Umbilical cord (tissue), 2 donors: ENCODE measurements around the gene METTL25B. TPM values are rescaled to one million over a fixed set of nuclear protein-coding genes. Genes with fewer than 3 reads are reported as not detected.

Experiments used
- DNase-seq: peaks from one replicate; pipeline ENCODE4 v3.0.0-alpha.2; 2015; ENCODE audit warnings: low spot score
- total RNA-seq: library from RNA; depleted of rRNA; stranded (reverse); fragments of >200 nt; gene quantifications from one replicate; pipeline ENCODE4 v1.2.3, GENCODE V29; 2014; ENCODE audit warnings: low replicate concordance; ENCODE audit not compliant: insufficient read depth

The METTL25B gene
- total RNA-seq, 1 donor from 2014 or later: 9.6 TPM

DNA sequence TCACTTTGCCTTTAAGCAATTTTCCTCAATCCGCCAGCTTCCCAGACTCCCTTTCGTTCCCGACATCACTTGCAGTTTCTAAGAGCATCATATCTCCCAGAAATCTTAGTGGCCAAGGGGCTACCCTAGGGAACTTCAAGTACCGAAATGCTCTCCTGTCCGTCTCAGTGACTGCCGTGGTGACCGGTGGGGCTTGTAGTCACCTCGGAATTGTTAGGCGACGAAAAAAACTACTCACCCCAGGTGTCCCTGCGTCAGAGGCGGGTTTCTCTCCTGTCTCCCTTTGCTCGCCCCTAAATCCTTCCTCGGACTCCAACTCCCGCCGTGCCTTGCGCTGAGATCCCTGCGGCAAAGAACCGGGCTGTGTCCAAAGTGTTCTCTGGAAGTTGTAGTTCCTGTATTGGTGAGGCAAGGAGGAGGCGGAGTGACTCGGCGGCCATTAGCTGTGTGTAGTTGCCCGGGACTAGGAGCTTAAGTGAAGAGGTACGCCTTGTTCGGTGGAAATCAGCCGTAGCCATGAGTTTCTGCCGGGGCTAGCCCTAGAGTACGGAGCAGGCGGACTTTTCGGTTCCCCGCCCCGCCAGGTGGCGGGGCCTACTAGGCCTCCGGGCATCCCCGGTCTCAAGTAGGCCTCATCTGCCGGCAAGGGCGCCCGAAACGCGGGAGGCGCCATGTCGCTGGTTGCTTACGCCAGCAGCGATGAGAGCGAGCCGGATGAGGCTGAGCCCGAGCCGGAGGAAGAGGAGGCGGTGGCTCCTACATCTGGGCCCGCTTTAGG, 39.0 kb downstream of the METTL25B start, which contains the start of gene PRCC:
TSS of gene PRCC (plus strand) at position 435 of the 778 bp plus-strand sequence. CDS start at position 672, 237 bp downstream.
- DNase-seq: peak; percentile 100

DNA sequence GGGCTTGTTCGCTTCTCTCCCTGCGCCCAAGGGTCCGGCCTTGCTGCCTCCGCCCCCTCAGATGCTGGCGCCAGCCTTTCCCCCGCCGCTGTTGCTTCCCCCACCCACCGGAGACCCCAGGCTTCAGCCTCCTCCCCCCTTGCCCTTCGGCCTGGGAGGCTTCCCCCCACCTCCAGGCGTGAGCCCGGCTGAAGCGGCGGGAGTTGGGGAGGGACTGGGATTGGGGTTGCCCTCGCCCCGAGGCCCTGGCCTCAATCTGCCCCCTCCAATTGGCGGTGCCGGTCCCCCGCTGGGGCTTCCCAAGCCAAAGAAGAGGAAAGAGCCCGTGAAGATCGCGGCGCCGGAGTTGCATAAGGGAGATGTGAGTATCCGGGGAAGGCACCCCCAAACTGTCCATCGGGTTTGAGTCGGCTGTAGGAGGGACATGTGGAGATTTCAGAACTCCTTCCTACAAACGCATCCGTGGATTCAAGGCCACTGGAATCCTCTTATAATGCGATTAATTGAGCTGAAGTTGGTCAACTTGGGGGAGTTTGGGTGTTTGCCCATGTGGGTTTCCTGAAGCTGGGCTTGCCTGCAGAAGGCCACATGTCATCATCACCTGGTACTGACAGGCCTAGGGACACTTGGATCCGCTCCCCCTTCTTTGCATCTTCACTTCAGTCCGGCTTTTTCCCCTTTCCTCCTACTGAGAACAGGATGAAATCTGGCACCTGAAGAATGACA, 39.8 kb downstream of the METTL25B start:
- peak; percentile 29 for DNase-seq

DNA sequence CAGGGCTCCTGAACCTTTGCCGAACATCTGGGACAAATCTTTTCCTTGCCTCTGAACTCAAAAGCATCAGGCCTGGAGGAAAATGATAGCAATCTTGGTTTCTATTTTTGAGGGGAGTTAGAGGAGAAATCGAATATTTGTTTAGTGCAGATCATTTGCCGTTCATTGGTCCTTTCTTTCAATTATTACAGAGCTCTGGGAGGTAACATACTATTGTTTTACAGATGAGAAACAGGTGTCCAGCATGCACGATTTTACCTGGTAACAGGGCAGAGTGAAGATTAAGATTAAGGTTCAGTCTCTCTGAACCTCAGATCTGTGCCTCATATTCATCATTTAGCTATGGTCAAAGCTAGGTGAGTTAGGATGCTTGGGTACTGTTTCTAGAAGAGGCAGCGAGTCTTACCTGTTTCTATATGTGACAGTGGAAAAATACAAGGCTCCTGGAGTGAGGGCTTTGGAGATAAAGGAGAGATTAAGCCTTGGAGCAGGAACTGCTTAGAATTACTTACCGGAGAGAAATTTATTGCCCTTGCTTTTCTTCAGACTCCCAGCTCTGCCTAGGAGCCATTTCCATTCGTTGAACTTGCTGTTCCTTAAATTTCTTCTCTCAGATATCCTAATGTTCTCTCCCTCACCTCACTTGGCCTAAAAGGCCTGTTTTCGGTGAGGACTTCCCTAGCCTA, 40.5 kb downstream of the METTL25B start:
- no peak for DNase-seq

DNA sequence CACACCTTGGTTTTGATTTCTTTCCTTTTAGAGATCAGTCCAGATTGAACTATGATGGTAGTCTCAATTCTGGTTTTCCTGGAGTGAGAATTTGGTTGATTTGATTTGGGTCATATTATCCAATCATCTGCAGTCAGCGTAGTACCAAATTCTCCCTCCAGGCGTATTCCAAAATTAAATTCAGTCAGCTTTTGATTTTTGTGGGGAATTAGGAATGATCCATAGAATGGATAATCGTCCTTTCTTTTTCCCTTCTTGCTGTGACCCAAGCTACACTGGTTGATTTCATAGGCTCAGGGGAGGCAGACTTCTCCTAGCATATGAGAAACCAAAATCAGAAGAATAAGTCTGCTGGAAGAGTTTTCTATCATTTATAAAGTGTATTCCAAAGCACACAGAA, 44.0 kb downstream of the METTL25B start:
- no peak for DNase-seq

DNA sequence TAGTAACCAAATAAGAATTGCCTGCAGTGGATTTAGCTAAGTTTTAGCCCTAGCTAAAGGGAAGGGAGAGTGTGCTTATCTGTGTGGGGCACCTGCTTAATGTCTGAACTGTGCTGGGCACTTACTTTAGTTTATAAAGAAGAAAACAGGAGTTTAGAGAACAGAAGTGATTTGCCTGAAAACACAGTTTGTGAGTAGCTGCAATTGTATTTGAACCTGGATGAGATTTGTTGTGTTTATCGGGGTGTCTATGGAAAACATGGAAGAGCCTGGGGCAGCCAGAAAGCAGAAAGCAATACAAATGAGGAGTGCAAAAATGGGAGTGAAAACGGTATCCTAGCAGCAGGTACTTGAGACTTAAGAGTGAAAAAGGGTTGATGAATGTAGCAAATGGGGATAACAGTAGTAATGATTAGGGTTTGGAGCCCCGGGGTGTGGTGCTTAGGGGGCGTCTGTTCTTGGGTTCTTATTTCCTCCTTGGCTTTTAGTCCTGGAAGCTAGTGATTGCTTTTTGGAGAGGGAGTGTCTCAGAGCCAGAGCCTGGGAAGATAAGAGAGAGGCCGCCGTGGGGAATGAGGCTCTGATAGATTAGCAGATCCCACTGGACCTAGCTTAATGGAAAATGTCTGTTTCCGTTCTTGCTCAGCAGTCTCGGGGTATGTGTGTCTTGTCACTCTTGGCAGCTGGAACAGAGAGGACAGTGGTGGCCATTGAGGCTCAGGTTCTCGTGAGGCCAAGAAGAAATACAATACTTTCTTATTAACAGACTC, 44.6 kb downstream of the METTL25B start:
- peak; percentile 79 for DNase-seq

DNA sequence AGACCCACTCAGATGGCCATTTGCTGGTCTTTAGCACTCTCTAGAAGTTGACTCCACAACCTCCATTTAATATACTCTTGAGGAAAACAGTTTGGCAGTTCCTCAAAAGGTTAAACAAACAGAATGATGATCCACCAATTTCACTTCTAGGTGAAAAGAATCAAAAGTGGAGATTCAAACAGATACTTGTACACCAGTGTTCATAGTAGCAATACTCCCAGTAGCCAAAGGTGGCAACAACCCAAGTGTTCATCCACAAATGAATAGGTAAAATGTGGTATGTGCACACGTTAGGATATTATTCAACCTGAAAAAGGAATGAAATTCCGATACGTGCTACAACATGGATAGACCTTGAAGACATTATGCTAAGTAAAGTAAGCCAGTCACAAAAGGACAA, 45.3 kb downstream of the METTL25B start:
- no peak for DNase-seq

DNA sequence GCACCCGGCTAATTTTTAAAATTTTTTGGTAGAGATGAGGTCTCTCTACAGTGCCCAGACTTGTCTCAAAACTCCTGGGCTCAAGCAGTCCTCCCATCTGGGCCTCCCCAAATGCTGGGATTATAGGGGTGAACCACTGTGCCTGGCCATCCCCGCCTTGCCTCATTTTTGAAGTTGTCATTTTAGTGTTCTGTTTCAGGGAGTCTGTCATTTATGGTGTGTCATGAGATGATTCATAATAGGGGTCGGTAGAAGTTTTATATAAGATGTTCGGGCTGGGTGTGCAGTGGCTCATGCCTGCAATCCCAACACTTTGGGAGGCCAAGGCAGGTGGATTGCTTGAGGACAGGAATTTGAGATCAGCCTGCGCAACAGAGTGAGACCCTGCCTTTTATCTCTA, 47.5 kb downstream of the METTL25B start:
- no peak for DNase-seq

DNA sequence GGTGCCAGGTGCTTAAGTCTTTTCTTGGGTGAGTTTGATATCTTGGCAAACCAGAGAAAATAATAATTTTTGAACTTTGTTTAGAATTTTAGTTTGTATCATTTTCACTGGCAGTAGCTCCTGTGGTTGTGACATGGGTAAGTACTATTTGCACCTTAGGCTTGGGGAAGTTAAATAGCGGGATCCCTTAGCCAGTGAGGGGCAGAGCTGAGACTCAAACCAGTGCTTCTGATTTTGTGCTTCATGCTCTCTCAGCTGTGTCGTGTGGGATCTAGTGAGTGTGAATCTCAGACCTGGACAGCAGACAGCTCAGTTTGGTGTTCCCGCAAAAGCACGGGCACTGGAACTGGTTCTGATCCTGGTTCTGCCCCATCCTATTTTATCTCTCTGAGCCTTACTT, 48.7 kb downstream of the METTL25B start:
- no peak for DNase-seq

DNA sequence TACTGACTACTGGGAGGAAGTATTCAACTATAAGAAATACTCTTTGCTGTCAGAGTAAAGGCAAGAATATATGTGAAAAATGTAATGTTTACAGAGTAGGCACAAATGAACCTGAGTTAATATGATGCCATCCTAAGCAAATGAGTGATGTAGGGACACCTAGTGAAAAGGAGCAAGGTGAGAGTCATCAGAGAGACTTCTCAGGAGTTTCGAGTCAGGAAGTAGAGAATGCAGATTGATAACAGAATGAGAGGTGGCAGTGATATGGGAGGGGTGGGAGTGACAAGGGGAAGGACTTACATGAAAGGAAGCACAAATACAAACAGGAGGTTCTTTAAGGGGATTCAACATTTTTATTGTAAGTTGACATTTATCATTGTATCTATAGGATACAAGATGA, 49.3 kb downstream of the METTL25B start:
- DNase-seq: no peak

DNA sequence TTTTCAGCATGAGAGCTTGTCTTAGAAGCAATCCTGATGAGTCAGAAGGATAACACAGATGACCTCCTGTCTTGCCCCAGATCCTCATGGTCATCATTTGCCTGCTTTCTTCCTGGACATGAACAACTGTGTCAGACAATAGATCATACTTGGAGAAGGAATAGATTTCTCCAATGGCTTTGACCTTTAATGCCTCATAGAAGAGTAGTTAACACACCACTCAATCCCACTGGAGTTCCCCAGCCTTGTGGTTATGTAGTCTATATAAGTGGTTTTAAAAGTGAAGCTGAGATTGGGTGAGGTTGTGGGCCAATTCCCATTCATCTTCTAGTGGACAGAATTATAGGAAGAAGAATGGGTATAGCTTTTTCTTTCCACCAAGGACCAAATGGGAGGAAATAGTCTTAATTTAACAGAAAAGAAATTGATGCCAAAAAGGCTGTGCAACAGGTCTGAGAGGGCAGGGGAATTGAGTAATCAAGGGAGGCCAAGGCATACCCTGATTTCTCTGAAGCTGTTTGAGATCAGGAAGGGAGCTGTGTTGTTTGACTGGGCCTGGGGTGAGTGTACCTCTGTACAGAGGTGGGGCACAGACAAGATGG, 53.4 kb downstream of the METTL25B start:
- peak; percentile 25 for DNase-seq

DNA sequence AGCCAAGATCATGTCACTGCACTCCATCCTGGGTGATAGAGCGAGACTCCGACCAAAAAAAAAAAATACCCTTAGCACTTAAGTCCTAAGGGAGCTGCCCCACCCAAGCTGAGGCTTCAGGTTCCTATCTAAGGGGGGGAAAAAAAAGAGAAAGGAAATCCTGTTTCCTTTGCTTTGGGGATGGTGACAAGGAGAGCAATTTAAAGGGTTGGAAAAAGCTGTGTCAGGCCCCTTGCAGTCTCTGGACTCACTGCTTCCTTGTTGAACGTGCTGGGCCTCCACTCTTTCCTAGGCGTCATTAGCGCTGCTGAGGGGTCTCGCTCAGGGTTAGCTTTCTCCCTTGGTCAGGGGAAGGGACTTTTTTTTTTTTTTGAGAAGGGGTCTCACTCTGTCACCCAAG, 57.2 kb downstream of the METTL25B start:
- DNase-seq: no peak

Other genes with a start within 250 kb of the METTL25B start
- 5.5 TPM for gene MEF2D, start 227.7 kb upstream of the METTL25B start, total RNA-seq
- 4.6 TPM for gene IQGAP3, start 155.9 kb upstream of the METTL25B start, total RNA-seq
- 3.1 TPM for gene TTC24, start 148.7 kb upstream of the METTL25B start, total RNA-seq
- gene NAXE, start 136.7 kb upstream of the METTL25B start, total RNA-seq: 40.9 TPM
- gene GPATCH4, start 127.0 kb upstream of the METTL25B start, total RNA-seq: 21.7 TPM
- gene HAPLN2, start 109.1 kb upstream of the METTL25B start, total RNA-seq: not detected
- gene BCAN, start 86.4 kb upstream of the METTL25B start, total RNA-seq: 9.1 TPM
- gene NES, start 51.1 kb upstream of the METTL25B start, total RNA-seq: 19.0 TPM
- gene CRABP2, start 22.9 kb upstream of the METTL25B start, total RNA-seq: 46.7 TPM
- gene ISG20L2, start 297 bp downstream of the METTL25B start, total RNA-seq: 3.9 TPM
- 36.4 TPM for gene MRPL24, start 12.6 kb downstream of the METTL25B start, total RNA-seq
- gene HDGF, start 23.2 kb downstream of the METTL25B start, total RNA-seq: 69.8 TPM
- 21.4 TPM for gene PRCC, start 39.1 kb downstream of the METTL25B start, total RNA-seq
- gene SH2D2A, start 88.4 kb downstream of the METTL25B start, total RNA-seq: 0.48 TPM
- not detected for gene INSRR, start 130.6 kb downstream of the METTL25B start, total RNA-seq
- gene NTRK1, start 132.4 kb downstream of the METTL25B start, total RNA-seq: not detected
- gene PEAR1, start 165.2 kb downstream of the METTL25B start, total RNA-seq: 1.9 TPM
- gene LRRC71, start 192.2 kb downstream of the METTL25B start, total RNA-seq: not detected